ENCODE measurements around the gene OAF. TPM values are rescaled to one million over a fixed set of nuclear protein-coding genes. Genes with fewer than 3 reads are reported as not detected.

OAF gene
- 6.8 and 14.7 TPM in 2 replicates for total RNA-seq (2011; cell fraction: chromatin; rRNA removed; ENCODE audit: low replicate concordance)
- total RNA-seq (2011; cell fraction: nucleolus; rRNA removed), result 12.0 and 19.3 TPM in 2 replicates
- total RNA-seq (2011; cell fraction: nucleoplasm; rRNA removed), result 12.0 and 15.3 TPM in 2 replicates
- total RNA-seq (2014; rRNA removed), result 13.8 and 19.8 TPM in 2 replicates
- 4.1 and 6.3 TPM in 2 replicates for total RNA-seq (2014; rRNA removed; fragmentation: Illumina TruSeq; extraction: Trizol)
- 7.5 and 8.3 TPM in 2 replicates for total RNA-seq (2015; rRNA removed; fragmentation: Illumina TruSeq; extraction: Trizol)
- 20.8 and 21.6 TPM in 2 replicates for total RNA-seq (2021)
- polyA plus RNA-seq (2011; rRNA removed), result 5.7 and 9.5 TPM in 2 replicates
- polyA plus RNA-seq (2011; cell fraction: cytosol; rRNA removed), result 11.5 and 20.7 TPM in 2 replicates
- polyA plus RNA-seq (2011; cell fraction: nucleus; rRNA removed), result 5.5 and 8.3 TPM in 2 replicates
- 8.4 and 16.9 TPM in 2 replicates for polyA plus RNA-seq (2012)
- polyA plus RNA-seq (2014; fragmentation: Illumina TruSeq; extraction: Trizol), result 11.7 and 12.0 TPM in 2 replicates
- polyA plus RNA-seq (2014; fragmentation: Nextera tagmentation; extraction: Ambion mirVana), result 1 to 10 TPM; 1.1 to 1.4 TPM
- 14.5 and 17.3 TPM in 2 replicates for polyA plus RNA-seq (2014; rRNA removed)
- polyA minus RNA-seq (2011; rRNA and poly(A)+ RNA removed), result 2.8 and 3.0 TPM in 2 replicates
- 6.1 and 8.7 TPM in 2 replicates for polyA minus RNA-seq (2011; cell fraction: cytosol; rRNA and poly(A)+ RNA removed)
- 3.4 and 4.4 TPM in 2 replicates for polyA minus RNA-seq (2011; cell fraction: nucleus; rRNA and poly(A)+ RNA removed)
- percentile 65 among the genes with signal in this experiment for Bru-seq, nascent RNA
- percentile 53 among the genes with signal in this experiment for BruChase-seq, experiment 1, labeled RNA remaining after a 2-hour chase
- percentile 48 among the genes with signal in this experiment for BruChase-seq, experiment 2, labeled RNA remaining after a 6-hour chase
- long read RNA-seq, experiment 1, transcript OAF-202 (4 exons, 815 nt), result minor isoform, 5 of 38 reads
- long read RNA-seq, experiment 1, transcript OAF-201 (4 exons, 2,525 nt), result major isoform, 25 of 38 reads
- long read RNA-seq, experiment 1, partial matches to known transcripts, result 3 of 38 reads
- long read RNA-seq, experiment 1, other reads (novel, unspliced or antisense), result 5 of 38 reads
- long read RNA-seq, experiment 2, transcript OAF-201 (4 exons, 2,525 nt), result major isoform, 19 of 30 reads
- long read RNA-seq, experiment 2, partial matches to known transcripts, result 1 of 30 reads
- long read RNA-seq, experiment 2, other reads (novel, unspliced or antisense), result 9 of 30 reads
- long read RNA-seq, experiment 3, transcript OAF-201 (4 exons, 2,525 nt), result major isoform, 6 of 8 reads
- long read RNA-seq, experiment 3, partial matches to known transcripts, result 0 of 8 reads
- long read RNA-seq, experiment 3, other reads (novel, unspliced or antisense), result 1 of 8 reads

DNA sequence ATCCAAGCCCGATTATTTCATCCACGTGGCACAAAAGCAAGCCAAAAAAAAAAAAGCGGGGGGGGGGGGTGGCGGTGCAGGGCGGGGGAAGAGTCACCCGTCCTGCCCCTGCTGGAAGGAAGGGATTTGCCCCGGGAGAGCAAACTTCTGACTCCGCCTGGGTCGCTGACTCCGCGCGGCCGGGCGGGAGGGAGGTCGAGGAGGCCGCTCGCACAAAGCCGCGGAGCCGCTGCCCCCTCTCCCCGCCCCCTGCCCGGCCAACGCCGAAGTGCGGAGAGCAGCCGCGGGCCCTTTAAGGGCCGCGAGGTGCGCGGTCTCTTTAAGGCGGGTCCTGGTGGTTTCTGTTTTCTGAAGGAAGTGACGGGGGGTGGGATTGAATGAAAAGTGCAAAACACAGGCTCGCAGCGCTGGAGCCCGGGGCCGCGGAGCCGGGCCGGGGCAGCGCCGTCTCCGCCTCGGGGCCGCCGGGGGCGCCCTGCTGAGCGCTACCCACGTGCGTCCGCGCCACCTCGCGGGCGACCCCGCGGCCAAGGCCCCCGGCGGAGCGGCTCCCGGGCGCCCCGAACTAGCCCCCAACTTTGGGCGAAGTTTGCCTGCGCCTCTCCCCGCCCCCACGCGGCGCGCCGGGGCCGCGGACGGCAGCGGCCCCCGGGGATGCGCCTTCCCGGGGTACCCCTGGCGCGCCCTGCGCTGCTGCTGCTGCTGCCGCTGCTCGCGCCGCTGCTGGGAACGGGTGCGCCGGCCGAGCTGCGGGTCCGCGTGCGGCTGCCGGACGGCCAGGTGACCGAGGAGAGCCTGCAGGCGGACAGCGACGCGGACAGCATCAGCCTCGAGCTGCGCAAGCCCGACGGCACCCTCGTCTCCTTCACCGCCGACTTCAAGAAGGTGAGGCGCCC lies at the start of gene OAF:
Gene OAF, plus strand, starts transcription at position 407 of the 896 bp plus-strand sequence. Its CDS starts 248 bp downstream, at position 655.
- peak within 1 kb of the TSS; percentile 90 for H2AFZ ChIP-seq (ENCODE audit: low read depth, low read length)
- peak within 1 kb of the TSS; percentile 64 to 93 for H3K9ac ChIP-seq (ENCODE audit: insufficient read depth in 1 of 2, low read depth in 2 of 2, low read length in 2 of 2)
- in situ Hi-C loops (cut with MboI) (no loop called here), intact Hi-C loops (cut with micrococcal nuclease) (loop anchor here (10.0 kb wide), 1 partner anchor 856 kb away; no protein-coding TSS in a partner anchor)
- no peaks in the 10 kb centered on the region for H4K20me1 ChIP-seq (replicated peaks; ENCODE audit: control insufficient read depth, insufficient read depth, low read length)
- peak; percentile 84 for ATAC-seq
- DNase-seq (ENCODE audit: extremely low read depth in 1 of 4, low spot score in 3 of 4), result peak; percentile 74 to 88 (median 84)
- H3K9me3 ChIP-seq (replicated peaks; ENCODE audit: control insufficient read depth, insufficient read depth, low read depth, low read length), result no peaks in the 10 kb centered on the region
- H3K36me3 ChIP-seq (ENCODE audit: control insufficient read depth, insufficient read depth, low read length), result 0 out of 3 replicates have a peak, but pooled peaks cover 3% of the 10 kb centered on the region
- no peaks in the 10 kb centered on the region for H3K9me1 ChIP-seq (ENCODE audit: control insufficient read depth, insufficient read depth, low read length)
- WGBS (ENCODE audit: insufficient coverage, low coverage, missing lambda C conversion rate), result under 1% methylated on average over 44 of the region's 108 CpGs
- H3K4me2 ChIP-seq (ENCODE audit: insufficient read depth, low read length), result peak within 1 kb of the TSS; percentile 64
- H3K79me2 ChIP-seq (ENCODE audit: control insufficient read depth, insufficient read depth, low read length), result peaks cover 4% of the 10 kb centered on the region; the same call in 1 of the 3 replicates
- BruUV-seq (replicated peaks), result no TSS peak
- H3K27me3 ChIP-seq (ENCODE audit: control insufficient read depth in 2 of 2, insufficient read depth in 2 of 2, low read length in 2 of 2), result peaks cover 0 to 11% of the 10 kb centered on the region in 2 experiments; a peak in 2 of 5 replicates
- POLR2A ChIA-PET, result interaction anchor here (0.6 kb wide), 1 partner anchor 30 kb away, joined by 3 read pairs; no protein-coding TSS in a partner anchor
- H3K27ac ChIP-seq (ENCODE audit: extremely low read depth, low read depth, low read length), result peak within 1 kb of the TSS; percentile 70
- peaks cover 15 to 25% of the 10 kb centered on the region in 2 experiments; a peak in 4 of 5 replicates for H3K4me1 ChIP-seq (replicated peaks in 1 of 2; ENCODE audit: control insufficient read depth in 2 of 2, insufficient read depth in 2 of 2, low read length in 2 of 2)
- no peak for FAIRE-seq
- CTCF ChIA-PET (ENCODE audit: low intra/inter-chr PET ratio), result no interaction called here
- peak within 1 kb of the TSS; percentile 58 for H3K4me3 ChIP-seq
- TF ChIP-seq NEUROD1 (IDR thresholded peaks at IDR 0.05; ENCODE audit: borderline replicate concordance, low read depth, low read length, partially characterized antibody), result peak; percentile 48
- TF ChIP-seq, protein P1, sequence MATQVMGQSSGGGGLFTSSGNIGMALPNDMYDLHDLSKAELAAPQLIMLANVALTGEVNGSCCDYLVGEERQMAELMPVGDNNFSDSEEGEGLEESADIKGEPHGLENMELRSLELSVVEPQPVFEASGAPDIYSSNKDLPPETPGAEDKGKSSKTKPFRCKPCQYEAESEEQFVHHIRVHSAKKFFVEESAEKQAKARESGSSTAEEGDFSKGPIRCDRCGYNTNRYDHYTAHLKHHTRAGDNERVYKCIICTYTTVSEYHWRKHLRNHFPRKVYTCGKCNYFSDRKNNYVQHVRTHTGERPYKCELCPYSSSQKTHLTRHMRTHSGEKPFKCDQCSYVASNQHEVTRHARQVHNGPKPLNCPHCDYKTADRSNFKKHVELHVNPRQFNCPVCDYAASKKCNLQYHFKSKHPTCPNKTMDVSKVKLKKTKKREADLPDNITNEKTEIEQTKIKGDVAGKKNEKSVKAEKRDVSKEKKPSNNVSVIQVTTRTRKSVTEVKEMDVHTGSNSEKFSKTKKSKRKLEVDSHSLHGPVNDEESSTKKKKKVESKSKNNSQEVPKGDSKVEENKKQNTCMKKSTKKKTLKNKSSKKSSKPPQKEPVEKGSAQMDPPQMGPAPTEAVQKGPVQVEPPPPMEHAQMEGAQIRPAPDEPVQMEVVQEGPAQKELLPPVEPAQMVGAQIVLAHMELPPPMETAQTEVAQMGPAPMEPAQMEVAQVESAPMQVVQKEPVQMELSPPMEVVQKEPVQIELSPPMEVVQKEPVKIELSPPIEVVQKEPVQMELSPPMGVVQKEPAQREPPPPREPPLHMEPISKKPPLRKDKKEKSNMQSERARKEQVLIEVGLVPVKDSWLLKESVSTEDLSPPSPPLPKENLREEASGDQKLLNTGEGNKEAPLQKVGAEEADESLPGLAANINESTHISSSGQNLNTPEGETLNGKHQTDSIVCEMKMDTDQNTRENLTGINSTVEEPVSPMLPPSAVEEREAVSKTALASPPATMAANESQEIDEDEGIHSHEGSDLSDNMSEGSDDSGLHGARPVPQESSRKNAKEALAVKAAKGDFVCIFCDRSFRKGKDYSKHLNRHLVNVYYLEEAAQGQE (IDR thresholded peaks at IDR 0.05; ENCODE audit: borderline replicate concordance), result 0 out of 2 replicates have a peak, but pooled peaks have one; percentile 16
- TF ChIP-seq, protein P1 (CRISPR knock-in tag; IDR thresholded peaks at IDR 0.05; ENCODE audit: low read depth), result 0 out of 2 replicates have a peak, but pooled peaks have one; percentile 36

Data from K562 (cell line).